ENCODE results near the gene RDX. TPM values are rescaled to one million over a fixed set of nuclear protein-coding genes. Genes with fewer than 3 reads are reported as not detected.

The RDX gene
- total RNA-seq, 1 experiment from 2014 or later, result 86.6 TPM

- Histone ChIP-seq H3K56ac (ENCODE audit: insufficient read length, low read depth, low read length) (no peak overlapping the region), H3K23ac (ENCODE audit: insufficient read length, low read depth, low read length) (no peak overlapping the region), H3K9me3 (ENCODE audit: control insufficient read depth, low read depth, low read length) (no peaks in the 10 kb centered on the region), H3K23me2 (ENCODE audit: insufficient read length, low read depth, low read length, poor library complexity, severe bottlenecking) (no peaks in the 10 kb centered on the region), H3K4ac (ENCODE audit: low read depth, low read length) (no peak overlapping the region), H3T11ph (ENCODE audit: low read length) (no peak overlapping the region), H2AFZ (ENCODE audit: low read length) (no peak overlapping the region), H2BK12ac (ENCODE audit: insufficient read length, low read depth, low read length) (no peak overlapping the region), H4K20me1 (ENCODE audit: control insufficient read depth, insufficient read depth, insufficient read length) (no peaks in the 10 kb centered on the region), H2BK5ac (ENCODE audit: insufficient read length, low read length) (no peak overlapping the region), H3K27ac (ENCODE audit: insufficient read length, low read depth, low read length) (no peak overlapping the region), H4K91ac (ENCODE audit: insufficient read length, low read depth, low read length) (no peak overlapping the region), H3K79me1 (ENCODE audit: insufficient read depth, low read depth, low read length, poor library complexity, severe bottlenecking) (no peaks in the 10 kb centered on the region), H3K14ac (ENCODE audit: insufficient read depth, low read length) (no peak overlapping the region), H3K27me3 (ENCODE audit: insufficient read depth, low read length) (no peaks in the 10 kb centered on the region), H3K18ac (ENCODE audit: insufficient read length, low read depth, low read length) (no peak overlapping the region), H2BK20ac (ENCODE audit: low read depth, low read length, poor library complexity, severe bottlenecking) (no peak overlapping the region), H4K8ac (replicated peaks; ENCODE audit: insufficient read length, low read depth, low read length) (no peak overlapping the region), H3K79me2 (ENCODE audit: insufficient read depth, low read length) (no peaks in the 10 kb centered on the region), H3K9ac (ENCODE audit: extremely low read depth, insufficient read length, low read length) (no peak overlapping the region), H2AK5ac (ENCODE audit: insufficient read length, low read length) (no peak overlapping the region), H3K4me1 (ENCODE audit: insufficient read depth, low read length) (no peaks in the 10 kb centered on the region), H4K5ac (ENCODE audit: insufficient read length, low read depth, low read length) (no peak overlapping the region), H3K4me2 (ENCODE audit: insufficient read depth, insufficient read length, low read length) (no peak overlapping the region), H2BK120ac (ENCODE audit: low read depth, low read length, poor library complexity, severe bottlenecking) (no peak overlapping the region), H2BK15ac (ENCODE audit: low read depth, low read length) (no peak overlapping the region)
- no peak for DNase-seq
- peak overlapping the region in 2 of 3 experiments; percentile 25 to 62; a peak in 1 of 7 replicates for H3K27ac Mint-ChIP-seq
- no peaks in the 10 kb centered on the region for H3K4me1 Mint-ChIP-seq
- peaks cover 18 to 53% (median 30%) of the 10 kb centered on the region in 3 experiments for H3K36me3 Mint-ChIP-seq (ENCODE audit: insufficient read depth in 1 of 3, low read depth in 3 of 3)
- no peaks in the 10 kb centered on the region for H3K27me3 Mint-ChIP-seq (ENCODE audit: low read depth)
- WGBS (ENCODE audit: extremely low coverage, insufficient read length, low lambda C conversion rate), result 100% methylated on average over 1 of the region's 1 CpG
- H3K4me3 Mint-ChIP-seq, result no peak overlapping the region
- H3K9me3 Mint-ChIP-seq, result no peaks in the 10 kb centered on the region
- TF ChIP-seq, protein P1, sequence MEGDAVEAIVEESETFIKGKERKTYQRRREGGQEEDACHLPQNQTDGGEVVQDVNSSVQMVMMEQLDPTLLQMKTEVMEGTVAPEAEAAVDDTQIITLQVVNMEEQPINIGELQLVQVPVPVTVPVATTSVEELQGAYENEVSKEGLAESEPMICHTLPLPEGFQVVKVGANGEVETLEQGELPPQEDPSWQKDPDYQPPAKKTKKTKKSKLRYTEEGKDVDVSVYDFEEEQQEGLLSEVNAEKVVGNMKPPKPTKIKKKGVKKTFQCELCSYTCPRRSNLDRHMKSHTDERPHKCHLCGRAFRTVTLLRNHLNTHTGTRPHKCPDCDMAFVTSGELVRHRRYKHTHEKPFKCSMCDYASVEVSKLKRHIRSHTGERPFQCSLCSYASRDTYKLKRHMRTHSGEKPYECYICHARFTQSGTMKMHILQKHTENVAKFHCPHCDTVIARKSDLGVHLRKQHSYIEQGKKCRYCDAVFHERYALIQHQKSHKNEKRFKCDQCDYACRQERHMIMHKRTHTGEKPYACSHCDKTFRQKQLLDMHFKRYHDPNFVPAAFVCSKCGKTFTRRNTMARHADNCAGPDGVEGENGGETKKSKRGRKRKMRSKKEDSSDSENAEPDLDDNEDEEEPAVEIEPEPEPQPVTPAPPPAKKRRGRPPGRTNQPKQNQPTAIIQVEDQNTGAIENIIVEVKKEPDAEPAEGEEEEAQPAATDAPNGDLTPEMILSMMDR (conservative IDR thresholded peaks at IDR 0.05), result peak; percentile 44
Observed at GRCh38 chr11:110249066-110249465, 47.3 kb downstream of the RDX start.

Data from H9 (cell line).